ENCODE data around the gene TEX30.

GRCh38 chr13:102814025-102814607 is 40.5 kb upstream of the TEX30 start:
- TF ChIP-seq CTCF (optimal IDR thresholded peaks at IDR 0.05 in 1 of 3, IDR thresholded peaks at IDR 0.05 in 1 of 3, conservative IDR thresholded peaks at IDR 0.05 in 1 of 3; ENCODE audit: extremely low read depth in 1 of 3, insufficient read depth in 2 of 3, low read length in 3 of 3) (no peak), EZH2 (IDR thresholded peaks at IDR 0.05; ENCODE audit: low read length) (no peak)

Measured in keratinocyte (primary cell).